HG02885 (cell line): ENCODE measurements around the gene IL17RE.
"Not testable (repeated sequence)": the region's sequence is repeated elsewhere in the genome, so short reads cannot be mapped to it uniquely, and the experiment has no call there.

Source experiments
- ATAC-seq: cut with Tn5 transposase; IDR thresholded peaks from one replicate; pipeline ENCODE4 v1.9.1; 2021; ENCODE audit warnings: mild to moderate bottlenecking; ENCODE audit not compliant: unreplicated experiment, poor library complexity

IL17RE gene

GRCh38 chr3:9879830-9880549 is 22.7 kb upstream of the IL17RE start, which contains the start of gene CIDEC:
Gene CIDEC, minus strand, starts transcription at chr3:9880253. Its CDS starts 1,767 bp downstream, at chr3:9878486.
- no peak for ATAC-seq

- ATAC-seq, result no peak
Observed at GRCh38 chr3:9881441-9881840, 21.2 kb upstream of the IL17RE start.

- ATAC-seq, result no peak
Observed at GRCh38 chr3:9883706-9884554, 18.7 kb upstream of the IL17RE start.

GRCh38 chr3:9884555-9885165 is 18.0 kb upstream of the IL17RE start:
- ATAC-seq, result no peak

GRCh38 chr3:9886328-9886727 is 16.3 kb upstream of the IL17RE start:
- ATAC-seq, result no peak

- ATAC-seq, result no peak
Observed at GRCh38 chr3:9887480-9887879, 15.2 kb upstream of the IL17RE start.

- no peak for ATAC-seq
Observed at GRCh38 chr3:9888540-9888939, 14.1 kb upstream of the IL17RE start.

GRCh38 chr3:9889405-9889804 is 13.2 kb upstream of the IL17RE start:
- no peak for ATAC-seq

GRCh38 chr3:9890249-9891071 is 12.2 kb upstream of the IL17RE start, which contains the start of gene JAGN1:
Gene JAGN1, plus strand, starts transcription at chr3:9890610. Its CDS starts 113 bp downstream, at chr3:9890723.
- ATAC-seq, result peak; percentile 88

- no peak for ATAC-seq
Observed at GRCh38 chr3:9891072-9891622, 11.5 kb upstream of the IL17RE start.

GRCh38 chr3:9893739-9894138 is 8.9 kb upstream of the IL17RE start:
- no peak for ATAC-seq

GRCh38 chr3:9895715-9896114 is 6.9 kb upstream of the IL17RE start:
- ATAC-seq, result not testable (repeated sequence)

- ATAC-seq, result not testable (repeated sequence)
Observed at GRCh38 chr3:9896755-9897407, 5.8 kb upstream of the IL17RE start.

GRCh38 chr3:9897408-9898372 is 5.0 kb upstream of the IL17RE start:
- ATAC-seq, result no peak

GRCh38 chr3:9898467-9899241 is 4.0 kb upstream of the IL17RE start:
- no peak for ATAC-seq

- no peak for ATAC-seq
Observed at GRCh38 chr3:9899289-9899791, 3.3 kb upstream of the IL17RE start.

GRCh38 chr3:9900965-9901415 is 1.7 kb upstream of the IL17RE start:
- not testable (repeated sequence) for ATAC-seq
